Measurements from ENCODE around the gene NDE1. TPM values are rescaled to one million over a fixed set of nuclear protein-coding genes. Genes with fewer than 3 reads are reported as not detected.

Gene NDE1
- total and polyA plus RNA-seq, 2 experiments from 2014 or later: 10.3 to 11.8 TPM

DNA sequence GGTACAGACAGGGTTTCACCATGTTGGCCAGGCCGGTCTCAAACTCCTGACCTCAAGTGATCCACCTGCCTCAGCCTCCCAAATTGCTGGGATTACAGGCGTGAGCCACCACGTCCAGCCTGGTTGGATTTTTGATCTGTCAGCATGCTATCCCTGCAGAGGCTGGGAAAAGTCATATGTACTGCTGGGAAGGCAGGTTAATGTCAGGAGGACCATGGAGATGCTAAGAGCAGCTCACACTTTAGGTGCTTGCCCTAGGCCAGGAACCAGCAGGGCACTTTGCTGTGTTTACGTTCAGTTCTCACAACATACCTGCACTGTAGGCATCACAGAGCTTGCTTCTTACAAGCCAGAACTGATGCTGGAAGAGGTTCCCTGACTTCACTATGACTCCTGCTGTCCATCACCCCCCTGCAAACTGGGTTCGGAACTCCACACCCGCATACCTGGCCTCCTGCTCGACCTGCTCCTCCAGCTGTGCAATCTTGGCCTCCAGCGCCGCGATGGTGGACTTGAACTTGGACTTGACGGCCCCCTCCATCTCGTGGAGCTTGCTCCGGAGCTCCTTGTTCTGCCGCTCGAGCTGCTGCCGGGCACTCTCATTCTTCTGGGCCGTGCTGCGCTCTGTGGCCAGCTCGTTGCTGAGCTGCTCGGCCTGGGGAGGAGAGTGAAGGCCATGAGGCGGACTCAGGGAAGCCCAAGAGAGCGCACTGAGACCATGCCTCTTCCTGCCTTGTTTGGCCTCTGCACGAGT is 66.8 kb downstream of the NDE1 start:
- no peaks in the 10 kb centered on the region for H3K4me1 ChIP-seq (ENCODE audit: insufficient read depth)
- WGBS (ENCODE audit: low lambda C conversion rate, missing lambda C conversion rate): 95% methylated on average over 23 of the region's 23 CpGs

DNA sequence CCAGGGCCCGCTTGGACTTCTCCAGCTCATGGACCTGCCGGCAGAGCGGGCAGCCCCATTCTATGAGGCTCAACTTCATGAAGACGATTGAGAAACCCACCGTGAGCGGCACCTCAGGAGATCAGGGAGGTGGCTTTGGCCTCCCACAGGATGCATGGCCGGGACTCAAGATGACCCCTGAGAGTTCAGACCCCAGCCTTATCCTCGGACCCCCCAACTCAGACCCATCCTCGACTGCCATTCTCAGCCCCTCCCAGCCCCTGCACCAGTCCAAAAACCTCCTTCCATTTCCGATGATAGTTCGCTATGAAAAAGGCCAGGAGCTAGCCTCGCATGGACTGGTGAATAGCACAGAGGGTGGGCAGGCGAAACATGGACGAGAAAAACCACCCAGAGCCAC is 71.0 kb downstream of the NDE1 start:
- Histone ChIP-seq H3K36me3 (replicated peaks; ENCODE audit: insufficient read depth, low read depth) (no peaks in the 10 kb centered on the region), H3K27me3 (no peaks in the 10 kb centered on the region)
- DNase-seq (ENCODE audit: low spot score): no peak

More for the DNA sequence above, 66.8 kb downstream of the NDE1 start:
- H3K79me2 ChIP-seq: no peaks in the 10 kb centered on the region
- H4K20me1 ChIP-seq (ENCODE audit: insufficient read depth, poor library complexity, severe bottlenecking): no peaks in the 10 kb centered on the region
- no peak overlapping the region for H3K4me2 ChIP-seq
- H3K27me3 ChIP-seq: no peaks in the 10 kb centered on the region
- no peaks in the 10 kb centered on the region for H3K9me3 ChIP-seq (ENCODE audit: low read depth)
- H2AFZ ChIP-seq: no peak overlapping the region
- no peak overlapping the region for H3K27ac ChIP-seq
- H3K36me3 ChIP-seq (replicated peaks; ENCODE audit: insufficient read depth, low read depth): no peaks in the 10 kb centered on the region
- H3K4me3 ChIP-seq: no peak overlapping the region
- TF ChIP-seq, protein P1, sequence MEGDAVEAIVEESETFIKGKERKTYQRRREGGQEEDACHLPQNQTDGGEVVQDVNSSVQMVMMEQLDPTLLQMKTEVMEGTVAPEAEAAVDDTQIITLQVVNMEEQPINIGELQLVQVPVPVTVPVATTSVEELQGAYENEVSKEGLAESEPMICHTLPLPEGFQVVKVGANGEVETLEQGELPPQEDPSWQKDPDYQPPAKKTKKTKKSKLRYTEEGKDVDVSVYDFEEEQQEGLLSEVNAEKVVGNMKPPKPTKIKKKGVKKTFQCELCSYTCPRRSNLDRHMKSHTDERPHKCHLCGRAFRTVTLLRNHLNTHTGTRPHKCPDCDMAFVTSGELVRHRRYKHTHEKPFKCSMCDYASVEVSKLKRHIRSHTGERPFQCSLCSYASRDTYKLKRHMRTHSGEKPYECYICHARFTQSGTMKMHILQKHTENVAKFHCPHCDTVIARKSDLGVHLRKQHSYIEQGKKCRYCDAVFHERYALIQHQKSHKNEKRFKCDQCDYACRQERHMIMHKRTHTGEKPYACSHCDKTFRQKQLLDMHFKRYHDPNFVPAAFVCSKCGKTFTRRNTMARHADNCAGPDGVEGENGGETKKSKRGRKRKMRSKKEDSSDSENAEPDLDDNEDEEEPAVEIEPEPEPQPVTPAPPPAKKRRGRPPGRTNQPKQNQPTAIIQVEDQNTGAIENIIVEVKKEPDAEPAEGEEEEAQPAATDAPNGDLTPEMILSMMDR (IDR thresholded peaks at IDR 0.05; ENCODE audit: poor library complexity): no peak
- TF ChIP-seq EZH2phosphoT487 (IDR thresholded peaks at IDR 0.05; ENCODE audit: low read depth, severe bottlenecking, unreplicated experiment): no peak
- no peak for TF ChIP-seq EZH2 (IDR thresholded peaks at IDR 0.05; ENCODE audit: borderline replicate concordance)
- no peak for DNase-seq (ENCODE audit: low spot score)
- H3K9me2 ChIP-seq (replicated peaks; ENCODE audit: insufficient read depth): no peaks in the 10 kb centered on the region

DNA sequence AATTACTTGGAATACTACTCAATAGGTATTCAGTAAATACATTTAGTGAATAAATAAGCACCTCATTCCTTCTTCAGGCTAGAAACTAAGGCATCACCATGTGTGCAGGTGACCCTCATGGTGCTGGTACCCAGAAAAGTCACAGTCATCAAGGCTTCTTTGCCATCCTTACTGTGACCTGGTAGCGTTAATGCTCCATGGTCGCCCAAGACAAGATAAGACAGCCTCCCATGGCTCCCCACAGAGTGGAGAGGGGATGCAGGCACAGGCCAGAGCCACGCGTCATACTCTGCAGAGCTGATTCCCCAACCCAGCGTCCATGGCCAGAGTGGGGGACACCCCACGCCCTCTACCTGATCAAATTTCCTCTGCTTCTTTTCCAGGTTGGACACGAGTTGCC is 73.8 kb downstream of the NDE1 start:
- H4K20me1 ChIP-seq (ENCODE audit: insufficient read depth, poor library complexity, severe bottlenecking): no peaks in the 10 kb centered on the region
- H3K9me3 ChIP-seq (ENCODE audit: low read depth): no peaks in the 10 kb centered on the region
- DNase-seq (ENCODE audit: low spot score): no peak
- H3K79me2 ChIP-seq: no peaks in the 10 kb centered on the region
- H3K9me2 ChIP-seq (replicated peaks; ENCODE audit: insufficient read depth): no peaks in the 10 kb centered on the region
- H3K4me1 ChIP-seq (ENCODE audit: insufficient read depth): no peaks in the 10 kb centered on the region
- TF ChIP-seq, protein P1 (IDR thresholded peaks at IDR 0.05; ENCODE audit: poor library complexity): no peak
- no peak for TF ChIP-seq EZH2phosphoT487 (IDR thresholded peaks at IDR 0.05; ENCODE audit: low read depth, severe bottlenecking, unreplicated experiment)
- TF ChIP-seq EZH2 (IDR thresholded peaks at IDR 0.05; ENCODE audit: borderline replicate concordance): no peak
- no peak overlapping the region for H3K4me3 ChIP-seq
- no peaks in the 10 kb centered on the region for H3K27me3 ChIP-seq
- H3K4me2 ChIP-seq: no peak overlapping the region
- 97% methylated on average over 7 of the region's 7 CpGs for WGBS (ENCODE audit: low lambda C conversion rate, missing lambda C conversion rate)
- H3K36me3 ChIP-seq (replicated peaks; ENCODE audit: insufficient read depth, low read depth): no peaks in the 10 kb centered on the region
- H2AFZ ChIP-seq: no peak overlapping the region
- H3K27ac ChIP-seq: no peak overlapping the region

More for the DNA sequence above, 71.0 kb downstream of the NDE1 start:
- Histone ChIP-seq H3K79me2 (no peaks in the 10 kb centered on the region), H3K27ac (no peak overlapping the region), H3K9me2 (replicated peaks; ENCODE audit: insufficient read depth) (no peaks in the 10 kb centered on the region), H3K9me3 (ENCODE audit: low read depth) (no peaks in the 10 kb centered on the region), H3K4me1 (ENCODE audit: insufficient read depth) (no peaks in the 10 kb centered on the region), H4K20me1 (ENCODE audit: insufficient read depth, poor library complexity, severe bottlenecking) (no peaks in the 10 kb centered on the region), H2AFZ (no peak overlapping the region), H3K4me2 (no peak overlapping the region), H3K4me3 (no peak overlapping the region)
- 97% methylated on average over 13 of the region's 14 CpGs for WGBS (ENCODE audit: low lambda C conversion rate, missing lambda C conversion rate)
- TF ChIP-seq, protein P1 (IDR thresholded peaks at IDR 0.05; ENCODE audit: poor library complexity): no peak
- TF ChIP-seq EZH2 (IDR thresholded peaks at IDR 0.05; ENCODE audit: borderline replicate concordance) (no peak), EZH2phosphoT487 (IDR thresholded peaks at IDR 0.05; ENCODE audit: low read depth, severe bottlenecking, unreplicated experiment) (no peak)

Data from hepatocyte (in vitro differentiated cells).